PFSK-1 (cell line): ENCODE measurements around the gene MYO1D.

Source experiments
- SIN3A ChIP-seq: IDR thresholded peaks from 2 replicates; pipeline ENCODE4 v1.6.1; 2012; ENCODE audit warnings: mild to moderate bottlenecking, low read length, moderate library complexity, borderline replicate concordance; ENCODE audit not compliant: insufficient read depth
- TAF1 ChIP-seq: IDR thresholded peaks from 2 replicates; pipeline ENCODE4 v1.6.1; 2012; ENCODE audit warnings: low read length, control low read depth, borderline replicate concordance; ENCODE audit not compliant: insufficient read depth
- TF ChIP-seq, protein P1 (sequence below), 2 experiments: IDR thresholded peaks; 2 replicates each; pipeline versions ENCODE4 v1.6.1 to v1.8.0; 2011 to 2012; ENCODE audit warnings: low read depth in 2 of 2, low read length in 2 of 2, control low read depth in 1 of 2, inconsistent platforms in 1 of 2, mild to moderate bottlenecking in 1 of 2, moderate library complexity in 1 of 2; ENCODE audit not compliant: insufficient read depth in 1 of 2

DNA sequence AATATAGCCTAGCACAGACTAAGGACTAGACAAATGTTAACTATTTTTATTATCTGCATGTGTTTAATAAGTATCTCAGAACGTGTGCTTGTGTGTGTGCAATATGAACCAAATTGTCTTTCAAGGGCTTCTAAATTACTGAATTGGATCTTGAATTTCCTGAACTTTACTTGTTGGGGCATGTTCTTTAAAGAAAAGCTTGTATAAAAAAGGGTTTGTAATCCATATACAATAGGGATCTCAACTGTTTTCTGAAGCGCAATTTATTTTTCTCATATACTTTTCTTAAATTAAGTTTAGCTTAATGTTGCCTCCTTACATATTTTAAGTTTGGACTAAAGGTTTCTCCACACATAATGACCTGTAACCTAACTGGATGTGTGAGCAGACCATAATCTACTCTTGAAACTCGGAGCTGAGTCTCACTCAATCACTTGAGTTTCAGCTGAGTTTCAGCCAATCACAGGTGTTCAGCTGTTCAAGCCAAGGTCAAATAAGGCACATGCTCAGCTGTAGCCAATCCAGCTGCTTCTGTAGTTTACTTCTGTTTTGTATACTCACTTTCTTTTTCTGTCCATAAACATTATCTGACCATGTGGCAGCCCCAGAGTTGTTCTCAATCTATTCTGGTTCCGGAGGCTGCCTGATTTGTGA lies 317.8 kb downstream of the MYO1D start:
- TF ChIP-seq, protein P1, sequence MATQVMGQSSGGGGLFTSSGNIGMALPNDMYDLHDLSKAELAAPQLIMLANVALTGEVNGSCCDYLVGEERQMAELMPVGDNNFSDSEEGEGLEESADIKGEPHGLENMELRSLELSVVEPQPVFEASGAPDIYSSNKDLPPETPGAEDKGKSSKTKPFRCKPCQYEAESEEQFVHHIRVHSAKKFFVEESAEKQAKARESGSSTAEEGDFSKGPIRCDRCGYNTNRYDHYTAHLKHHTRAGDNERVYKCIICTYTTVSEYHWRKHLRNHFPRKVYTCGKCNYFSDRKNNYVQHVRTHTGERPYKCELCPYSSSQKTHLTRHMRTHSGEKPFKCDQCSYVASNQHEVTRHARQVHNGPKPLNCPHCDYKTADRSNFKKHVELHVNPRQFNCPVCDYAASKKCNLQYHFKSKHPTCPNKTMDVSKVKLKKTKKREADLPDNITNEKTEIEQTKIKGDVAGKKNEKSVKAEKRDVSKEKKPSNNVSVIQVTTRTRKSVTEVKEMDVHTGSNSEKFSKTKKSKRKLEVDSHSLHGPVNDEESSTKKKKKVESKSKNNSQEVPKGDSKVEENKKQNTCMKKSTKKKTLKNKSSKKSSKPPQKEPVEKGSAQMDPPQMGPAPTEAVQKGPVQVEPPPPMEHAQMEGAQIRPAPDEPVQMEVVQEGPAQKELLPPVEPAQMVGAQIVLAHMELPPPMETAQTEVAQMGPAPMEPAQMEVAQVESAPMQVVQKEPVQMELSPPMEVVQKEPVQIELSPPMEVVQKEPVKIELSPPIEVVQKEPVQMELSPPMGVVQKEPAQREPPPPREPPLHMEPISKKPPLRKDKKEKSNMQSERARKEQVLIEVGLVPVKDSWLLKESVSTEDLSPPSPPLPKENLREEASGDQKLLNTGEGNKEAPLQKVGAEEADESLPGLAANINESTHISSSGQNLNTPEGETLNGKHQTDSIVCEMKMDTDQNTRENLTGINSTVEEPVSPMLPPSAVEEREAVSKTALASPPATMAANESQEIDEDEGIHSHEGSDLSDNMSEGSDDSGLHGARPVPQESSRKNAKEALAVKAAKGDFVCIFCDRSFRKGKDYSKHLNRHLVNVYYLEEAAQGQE (IDR thresholded peaks at IDR 0.05; ENCODE audit: insufficient read depth in 1 of 2, low read depth in 2 of 2, low read length in 2 of 2), result no peak
- TF ChIP-seq TAF1 (no peak), SIN3A (no peak)
